Chondrocyte (in vitro differentiated cells): ENCODE measurements around the gene TRIP10. TPM values are rescaled to one million over a fixed set of nuclear protein-coding genes. Genes with fewer than 3 reads are reported as not detected.
"Not testable (repeated sequence)": the region's sequence is repeated elsewhere in the genome, so short reads cannot be mapped to it uniquely, and the experiment has no call there.

Experiments used
- DNase-seq: peaks from one replicate; pipeline ENCODE4 v3.0.0; 2021; ENCODE audit warnings: mixed read lengths, low spot score
- H3K27ac Mint-ChIP-seq: one replicate; pipeline ENCODE4 v1.8.0; 2021; ENCODE audit warnings: mild to moderate bottlenecking, moderate library complexity, mixed read lengths; ENCODE audit not compliant: unreplicated experiment
- H3K27me3 Mint-ChIP-seq: 2 replicates; pipeline ENCODE4 v1.8.0; 2021; ENCODE audit warnings: low read depth, mixed read lengths
- H3K36me3 Mint-ChIP-seq: 2 replicates; pipeline ENCODE4 v1.8.0; 2021; ENCODE audit warnings: low read depth, mixed read lengths
- H3K4me1 Mint-ChIP-seq: 2 replicates; pipeline ENCODE4 v1.8.0; 2021; ENCODE audit warnings: low read depth, mild to moderate bottlenecking, mixed read lengths
- H3K4me3 Mint-ChIP-seq: one replicate; pipeline ENCODE4 v1.8.0; 2021; ENCODE audit warnings: mild to moderate bottlenecking, moderate library complexity, mixed read lengths; ENCODE audit not compliant: unreplicated experiment
- H3K9me3 Mint-ChIP-seq: 2 replicates; pipeline ENCODE4 v1.8.0; 2021; ENCODE audit warnings: low read depth, mixed read lengths
- CTCF ChIP-seq: fragments of 200-600 bp; sonication (generic); IDR thresholded peaks from 2 replicates; pipeline ENCODE4 v1.5.0; 2021; ENCODE audit warnings: antibody characterized with exemption, mild to moderate bottlenecking, moderate library complexity
- total RNA-seq: library from RNA; stranded (reverse); gene quantifications from 3 replicates; pipeline ENCODE4 v1.2.1, GENCODE V29; 2021

The TRIP10 gene
- total RNA-seq, 1 donor from 2014 or later, result 107 TPM

- DNase-seq, result no peak
- Mint-ChIP-seq H3K27ac (peak overlapping the region; percentile 99), H3K4me3 (peak overlapping the region; percentile 64), H3K9me3 (no peaks in the 10 kb centered on the region), H3K4me1 (peaks cover 57% of the 10 kb centered on the region), H3K27me3 (no peaks in the 10 kb centered on the region), H3K36me3 (peaks cover 34% of the 10 kb centered on the region)
- no peak for TF ChIP-seq CTCF
Measured at GRCh38 chr19:6744381-6745301, 5.2 kb downstream of the TRIP10 start.

GRCh38 chr19:6745965-6746364, 6.5 kb downstream of the TRIP10 start:
- Mint-ChIP-seq H3K4me3 (no peak overlapping the region), H3K9me3 (no peaks in the 10 kb centered on the region), H3K36me3 (peaks cover 38% of the 10 kb centered on the region), H3K27ac (no peak overlapping the region), H3K27me3 (no peaks in the 10 kb centered on the region), H3K4me1 (peaks cover 58% of the 10 kb centered on the region)
- TF ChIP-seq CTCF, result no peak
- no peak for DNase-seq

GRCh38 chr19:6748543-6748942, 9.1 kb downstream of the TRIP10 start:
- DNase-seq, H3K27me3 Mint-ChIP-seq, H3K4me3 Mint-ChIP-seq, H3K9me3 Mint-ChIP-seq, H3K27ac Mint-ChIP-seq: not testable (repeated sequence)
- Mint-ChIP-seq H3K36me3 (peaks cover 41% of the 10 kb centered on the region), H3K4me1 (peaks cover 39% of the 10 kb centered on the region)

GRCh38 chr19:6750062-6750461, 10.6 kb downstream of the TRIP10 start:
- DNase-seq, result no peak
- no peak for TF ChIP-seq CTCF
- no peaks in the 10 kb centered on the region for H3K27me3 Mint-ChIP-seq
- H3K4me3 Mint-ChIP-seq, result no peak overlapping the region
- H3K27ac Mint-ChIP-seq, result no peak overlapping the region
- peaks cover 34% of the 10 kb centered on the region for H3K36me3 Mint-ChIP-seq
- peaks cover 24% of the 10 kb centered on the region for H3K4me1 Mint-ChIP-seq
- no peaks in the 10 kb centered on the region for H3K9me3 Mint-ChIP-seq

- Mint-ChIP-seq H3K27ac (no peak overlapping the region), H3K9me3 (no peaks in the 10 kb centered on the region)
- DNase-seq, result no peak
Measured at GRCh38 chr19:6751189-6751588, 11.7 kb downstream of the TRIP10 start.

More at GRCh38 chr19:6751189-6751588, 11.7 kb downstream of the TRIP10 start:
- no peaks in the 10 kb centered on the region for H3K27me3 Mint-ChIP-seq
- no peak for TF ChIP-seq CTCF
- H3K4me1 Mint-ChIP-seq, result peaks cover 17% of the 10 kb centered on the region
- H3K4me3 Mint-ChIP-seq, result no peak overlapping the region
- H3K36me3 Mint-ChIP-seq, result peaks cover 30% of the 10 kb centered on the region
